Posterior vena cava (tissue), 2 donors: ENCODE data around the gene CREB1. TPM values are rescaled to one million over a fixed set of nuclear protein-coding genes. Genes with fewer than 3 reads are reported as not detected.
"Not testable (repeated sequence)": the region's sequence is repeated elsewhere in the genome, so short reads cannot be mapped to it uniquely, and the experiment has no call there.

ENCODE experiments used
- DNase-seq: peaks from one replicate; pipeline ENCODE4 v3.0.0-alpha.2; 2020; ENCODE audit warnings: low spot score
- intact Hi-C, 2 donors: fragments of 100-400 bp; cut with DNase I; formaldehyde crosslinking; loops; one replicate each; pipeline versions ENCODE4 v1.14.1 to v1.14.2; 2022 to 2023
- long read RNA-seq, 2 donors: library from polyadenylated mRNA; unstranded; transcript quantifications; one replicate each; pipeline ENCODE4 v2.0.0, GENCODE V29; 2020 to 2021
- total RNA-seq, 2 donors: library from RNA; stranded (reverse); fragmentation: NEBNext Ultra II Directional; extraction: Animal tissue kit (Norgen Biotek cat#: 25700); gene quantifications; one replicate each; pipeline ENCODE4 v1.2.1, GENCODE V29; 2021
- donor health status: DM: yes; HTN: yes; CAD: no.
- donor health status: DM: yes; HTN: yes; CAD: no.

The CREB1 gene
- total RNA-seq, result 10 to 100 TPM; 62.0 to 67.9 TPM
- long read RNA-seq, donor 1, full-length matches to known transcripts, result 14 of 25 reads
- long read RNA-seq, donor 1, partial matches to known transcripts, result 4 of 25 reads
- long read RNA-seq, donor 1, other reads (novel, unspliced or antisense), result 7 of 25 reads
- long read RNA-seq, donor 2, full-length matches to known transcripts, result 33 of 45 reads
- long read RNA-seq, donor 2, partial matches to known transcripts, result 7 of 45 reads
- long read RNA-seq, donor 2, other reads (novel, unspliced or antisense), result 5 of 45 reads

GRCh38 chr2:207529330-207530159, at the start of gene CREB1:
TSS of gene CREB1 (plus strand) at chr2:207529962. CDS start at chr2:207555636, 25,674 bp downstream.
- intact Hi-C loops, result no loop called here
- peak; percentile 100 for DNase-seq

GRCh38 chr2:207480521-207481040, 49.2 kb upstream of the CREB1 start:
- intact Hi-C loops, result no loop called here
- no peak for DNase-seq

- intact Hi-C loops, result no loop called here
- no peak for DNase-seq
These were observed 47.8 kb upstream of the CREB1 start for GRCh38 chr2:207481924-207482323.

GRCh38 chr2:207482630-207483029, 47.1 kb upstream of the CREB1 start:
- intact Hi-C loops, result no loop called here
- DNase-seq, result no peak

GRCh38 chr2:207483066-207483465, 46.7 kb upstream of the CREB1 start:
- intact Hi-C loops, result no loop called here
- DNase-seq, result no peak

GRCh38 chr2:207483477-207483876, 46.3 kb upstream of the CREB1 start:
- DNase-seq, result no peak
- intact Hi-C loops, result no loop called here

GRCh38 chr2:207484444-207485391, 45.0 kb upstream of the CREB1 start:
- no peak for DNase-seq
- intact Hi-C loops, result no loop called here

GRCh38 chr2:207487650-207488311, 42.0 kb upstream of the CREB1 start:
- no peak for DNase-seq
- intact Hi-C loops, result no loop called here

GRCh38 chr2:207489251-207489650, 40.5 kb upstream of the CREB1 start:
- intact Hi-C loops, result no loop called here

GRCh38 chr2:207490441-207490840, 39.3 kb upstream of the CREB1 start:
- intact Hi-C loops, result no loop called here
- no peak for DNase-seq

More at GRCh38 chr2:207489251-207489650, 40.5 kb upstream of the CREB1 start:
- DNase-seq, result no peak

- intact Hi-C loops, result no loop called here
These were observed 38.7 kb upstream of the CREB1 start for GRCh38 chr2:207491086-207491485.

GRCh38 chr2:207491956-207492355, 37.8 kb upstream of the CREB1 start:
- no peak for DNase-seq
- intact Hi-C loops, result no loop called here

More at GRCh38 chr2:207491086-207491485, 38.7 kb upstream of the CREB1 start:
- DNase-seq, result no peak

GRCh38 chr2:207492461-207492860, 37.3 kb upstream of the CREB1 start:
- no peak for DNase-seq
- intact Hi-C loops, result no loop called here

GRCh38 chr2:207494137-207494536, 35.6 kb upstream of the CREB1 start:
- intact Hi-C loops, result no loop called here
- no peak for DNase-seq

- DNase-seq, intact Hi-C loops: not testable (repeated sequence)
These were observed 32.8 kb upstream of the CREB1 start for GRCh38 chr2:207496936-207497335.

- no peak for DNase-seq
- intact Hi-C loops, result no loop called here
These were observed 32.2 kb upstream of the CREB1 start for GRCh38 chr2:207497596-207497995.

- DNase-seq, result no peak
- intact Hi-C loops, result no loop called here
These were observed 31.3 kb upstream of the CREB1 start for GRCh38 chr2:207498427-207498826.

GRCh38 chr2:207499114-207499513, 30.6 kb upstream of the CREB1 start:
- DNase-seq, result no peak
- intact Hi-C loops, result no loop called here
